OCI-LY1 (cell line): ENCODE data around the gene BCL11A.

Experiments
- H2AFZ ChIP-seq: fragments of 200-600 bp; sonication (generic), shearing (Covaris generic); 2 replicates; pipeline ENCODE4 v1.6.0; 2014; ENCODE audit warnings: antibody characterized with exemption, mild to moderate bottlenecking, low read length
- H3F3A ChIP-seq: fragments of 200-600 bp; sonication (generic), shearing (Covaris generic); 2 replicates; pipeline ENCODE4 v1.6.0; 2014; ENCODE audit warnings: mild to moderate bottlenecking, antibody characterized with exemption, low read length, moderate library complexity; ENCODE audit not compliant: insufficient read depth
- H3K27ac ChIP-seq: fragments of 200-600 bp; sonication (generic); 2 replicates; pipeline ENCODE4 v1.5.1; 2014; ENCODE audit warnings: low read length, mixed run types, mild to moderate bottlenecking, low read depth; ENCODE audit not compliant: poor library complexity, severe bottlenecking
- H3K27me3 ChIP-seq: fragments of 200-600 bp; sonication (generic); 2 replicates; pipeline ENCODE4 v1.6.0; 2014; ENCODE audit warnings: antibody characterized with exemption, mild to moderate bottlenecking, low read length, moderate library complexity; ENCODE audit not compliant: insufficient read depth
- H3K36me3 ChIP-seq: fragments of 200-600 bp; sonication (generic); 2 replicates; pipeline ENCODE4 v1.6.1; 2014; ENCODE audit warnings: mild to moderate bottlenecking, antibody characterized with exemption, low read length, moderate library complexity, mixed read lengths; ENCODE audit not compliant: insufficient read depth
- H3K4me1 ChIP-seq: fragments of 200-600 bp; sonication (generic); 2 replicates; pipeline ENCODE4 v1.5.1; 2014; ENCODE audit warnings: mild to moderate bottlenecking, low read length, moderate library complexity; ENCODE audit not compliant: insufficient read depth, severe bottlenecking
- H3K4me2 ChIP-seq: fragments of 200-600 bp; sonication (generic), shearing (Covaris generic); 2 replicates; pipeline ENCODE4 v1.6.1; 2014; ENCODE audit warnings: low read length
- H3K4me3 ChIP-seq: fragments of 200-600 bp; sonication (generic); 2 replicates; pipeline ENCODE4 v1.5.1; 2014; ENCODE audit warnings: low read length, low read depth, mild to moderate bottlenecking, mixed read lengths; ENCODE audit not compliant: poor library complexity, severe bottlenecking
- H3K79me2 ChIP-seq: fragments of 200-600 bp; shearing (Covaris generic); 2 replicates; pipeline ENCODE4 v1.6.1; 2016; ENCODE audit warnings: mixed run types, low read length, mixed read lengths; ENCODE audit not compliant: insufficient read depth
- H3K9ac ChIP-seq: fragments of 200-600 bp; sonication (generic), shearing (Covaris generic); 2 replicates; pipeline ENCODE4 v1.6.1; 2014; ENCODE audit warnings: mild to moderate bottlenecking, low read length, mixed read lengths
- H3K9me2 ChIP-seq: fragments of 200-600 bp; sonication (generic), shearing (Covaris generic); 2 replicates; pipeline ENCODE4 v1.6.1; 2014; ENCODE audit warnings: low read depth, mild to moderate bottlenecking, low read length, mixed read lengths
- H3K9me3 ChIP-seq: fragments of 200-600 bp; shearing (Covaris generic); 2 replicates; pipeline ENCODE4 v1.6.1; 2014; ENCODE audit warnings: low read length, mixed read lengths
- H4K20me1 ChIP-seq: fragments of 200-600 bp; sonication (generic), shearing (Covaris generic); 2 replicates; pipeline ENCODE4 v1.6.0; 2016; ENCODE audit warnings: mild to moderate bottlenecking, low read length; ENCODE audit not compliant: insufficient read depth
- CTCF ChIP-seq: fragments of 200-600 bp; sonication (generic), shearing (Covaris generic); IDR thresholded peaks from 2 replicates; pipeline ENCODE4 v1.5.1; 2017; ENCODE audit warnings: mild to moderate bottlenecking, antibody characterized with exemption, low read length, moderate library complexity, mixed read lengths
- EZH2 ChIP-seq: fragments of 200-600 bp; sonication (generic), shearing (Covaris generic); IDR thresholded peaks from 2 replicates; pipeline ENCODE4 v1.8.0; 2017; ENCODE audit warnings: borderline replicate concordance, mixed run types, mild to moderate bottlenecking, antibody characterized with exemption, low read length, moderate library complexity, mixed read lengths

Gene BCL11A

DNA sequence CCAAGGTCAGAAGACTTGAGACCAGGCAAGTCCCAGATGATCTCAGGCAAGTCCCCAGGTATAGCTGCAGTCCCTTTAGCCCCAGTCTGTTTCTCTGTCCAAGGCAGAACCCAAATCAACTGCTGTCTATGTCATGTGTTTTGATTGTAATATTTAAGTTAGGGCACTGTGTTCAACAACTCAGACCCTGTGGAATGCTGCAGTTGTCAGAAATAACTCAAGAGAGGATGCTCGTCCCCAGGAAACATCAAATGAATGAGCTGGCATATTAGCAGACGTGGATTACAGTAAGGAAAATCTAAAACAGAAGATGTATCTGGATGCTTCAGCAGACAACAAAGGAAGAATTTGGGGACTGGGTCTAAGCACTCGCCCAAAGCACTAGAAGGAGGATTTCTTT is 70.1 kb downstream of the BCL11A start:
- H3F3A ChIP-seq: no peaks in the 10 kb centered on the region
- no peak for TF ChIP-seq CTCF
- no peak for TF ChIP-seq EZH2
- H3K4me2 ChIP-seq: no peak overlapping the region
- no peak overlapping the region for H2AFZ ChIP-seq
- H3K27ac ChIP-seq: no peak overlapping the region
- no peak overlapping the region for H3K4me3 ChIP-seq
- H3K79me2 ChIP-seq: no peaks in the 10 kb centered on the region
- H3K36me3 ChIP-seq: no peaks in the 10 kb centered on the region
- no peaks in the 10 kb centered on the region for H4K20me1 ChIP-seq
- H3K9me3 ChIP-seq: no peaks in the 10 kb centered on the region
- H3K9me2 ChIP-seq: no peaks in the 10 kb centered on the region
- H3K4me1 ChIP-seq: peaks cover 14% of the 10 kb centered on the region
- no peak overlapping the region for H3K9ac ChIP-seq
- H3K27me3 ChIP-seq: no peaks in the 10 kb centered on the region

- peaks cover 14% of the 10 kb centered on the region for H3K4me1 ChIP-seq
- no peaks in the 10 kb centered on the region for H3K27me3 ChIP-seq
- H3K36me3 ChIP-seq: no peaks in the 10 kb centered on the region
- TF ChIP-seq CTCF (no peak), EZH2 (no peak)
- H2AFZ ChIP-seq: no peak overlapping the region
- no peak overlapping the region for H3K27ac ChIP-seq
- no peak overlapping the region for H3K9ac ChIP-seq
- H3F3A ChIP-seq: no peaks in the 10 kb centered on the region
- H3K79me2 ChIP-seq: no peaks in the 10 kb centered on the region
- no peaks in the 10 kb centered on the region for H4K20me1 ChIP-seq
- H3K9me2 ChIP-seq: no peaks in the 10 kb centered on the region
- no peak overlapping the region for H3K4me3 ChIP-seq
- H3K9me3 ChIP-seq: no peaks in the 10 kb centered on the region
- H3K4me2 ChIP-seq: no peak overlapping the region
These were observed 71.2 kb downstream of the BCL11A start for GRCh38 chr2:60482222-60482621.

GRCh38 chr2:60481257-60481656 is 72.2 kb downstream of the BCL11A start:
- Histone ChIP-seq H3K9me2 (no peaks in the 10 kb centered on the region), H3K36me3 (no peaks in the 10 kb centered on the region), H3K79me2 (no peaks in the 10 kb centered on the region), H3F3A (no peaks in the 10 kb centered on the region), H3K9me3 (no peaks in the 10 kb centered on the region), H3K4me1 (peaks cover 14% of the 10 kb centered on the region), H3K4me3 (no peak overlapping the region), H3K27me3 (no peaks in the 10 kb centered on the region), H3K27ac (no peak overlapping the region), H3K9ac (no peak overlapping the region), H2AFZ (no peak overlapping the region), H3K4me2 (no peak overlapping the region), H4K20me1 (no peaks in the 10 kb centered on the region)
- TF ChIP-seq EZH2 (no peak), CTCF (no peak)
